ENCODE measurements around the gene GRAMD1C.

GRAMD1C gene

DNA sequence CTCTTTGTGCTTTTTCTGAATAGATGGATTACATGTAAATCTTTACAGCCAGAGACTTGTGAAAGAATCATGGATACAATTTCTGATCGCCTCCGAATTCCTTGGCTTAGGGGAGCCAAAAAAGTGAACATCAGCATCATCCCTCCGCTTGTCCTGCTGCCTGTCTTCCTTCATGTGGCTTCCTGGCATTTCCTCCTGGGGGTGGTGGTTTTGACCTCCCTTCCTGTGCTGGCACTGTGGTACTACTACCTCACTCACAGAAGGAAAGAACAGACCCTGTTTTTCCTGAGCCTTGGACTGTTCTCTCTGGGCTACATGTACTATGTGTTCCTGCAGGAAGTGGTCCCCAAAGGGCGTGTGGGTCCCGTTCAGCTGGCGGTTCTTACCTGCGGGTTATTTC lies 115.1 kb downstream of the GRAMD1C start:
- TF ChIP-seq FOXM1 (IDR thresholded peaks at IDR 0.05; ENCODE audit: borderline replicate concordance, low read depth) (no peak), YY1 (IDR thresholded peaks at IDR 0.05; ENCODE audit: low read depth) (no peak), TAF1 (IDR thresholded peaks at IDR 0.05; ENCODE audit: low read depth) (no peak), EGR1 (IDR thresholded peaks at IDR 0.05) (no peak), CREB1 (IDR thresholded peaks at IDR 0.05; ENCODE audit: low read depth) (no peak), RAD21 (IDR thresholded peaks at IDR 0.05; ENCODE audit: low read depth) (no peak), NFIC (IDR thresholded peaks at IDR 0.05) (no peak), ZBTB7A (IDR thresholded peaks at IDR 0.05; ENCODE audit: low read depth) (no peak), TCF12 (IDR thresholded peaks at IDR 0.05; ENCODE audit: low read depth) (no peak), CEBPB (IDR thresholded peaks at IDR 0.05) (no peak), EP300 (IDR thresholded peaks at IDR 0.05; ENCODE audit: borderline replicate concordance) (no peak), TEAD4 (IDR thresholded peaks at IDR 0.05) (no peak)
- TF ChIP-seq, protein P1, sequence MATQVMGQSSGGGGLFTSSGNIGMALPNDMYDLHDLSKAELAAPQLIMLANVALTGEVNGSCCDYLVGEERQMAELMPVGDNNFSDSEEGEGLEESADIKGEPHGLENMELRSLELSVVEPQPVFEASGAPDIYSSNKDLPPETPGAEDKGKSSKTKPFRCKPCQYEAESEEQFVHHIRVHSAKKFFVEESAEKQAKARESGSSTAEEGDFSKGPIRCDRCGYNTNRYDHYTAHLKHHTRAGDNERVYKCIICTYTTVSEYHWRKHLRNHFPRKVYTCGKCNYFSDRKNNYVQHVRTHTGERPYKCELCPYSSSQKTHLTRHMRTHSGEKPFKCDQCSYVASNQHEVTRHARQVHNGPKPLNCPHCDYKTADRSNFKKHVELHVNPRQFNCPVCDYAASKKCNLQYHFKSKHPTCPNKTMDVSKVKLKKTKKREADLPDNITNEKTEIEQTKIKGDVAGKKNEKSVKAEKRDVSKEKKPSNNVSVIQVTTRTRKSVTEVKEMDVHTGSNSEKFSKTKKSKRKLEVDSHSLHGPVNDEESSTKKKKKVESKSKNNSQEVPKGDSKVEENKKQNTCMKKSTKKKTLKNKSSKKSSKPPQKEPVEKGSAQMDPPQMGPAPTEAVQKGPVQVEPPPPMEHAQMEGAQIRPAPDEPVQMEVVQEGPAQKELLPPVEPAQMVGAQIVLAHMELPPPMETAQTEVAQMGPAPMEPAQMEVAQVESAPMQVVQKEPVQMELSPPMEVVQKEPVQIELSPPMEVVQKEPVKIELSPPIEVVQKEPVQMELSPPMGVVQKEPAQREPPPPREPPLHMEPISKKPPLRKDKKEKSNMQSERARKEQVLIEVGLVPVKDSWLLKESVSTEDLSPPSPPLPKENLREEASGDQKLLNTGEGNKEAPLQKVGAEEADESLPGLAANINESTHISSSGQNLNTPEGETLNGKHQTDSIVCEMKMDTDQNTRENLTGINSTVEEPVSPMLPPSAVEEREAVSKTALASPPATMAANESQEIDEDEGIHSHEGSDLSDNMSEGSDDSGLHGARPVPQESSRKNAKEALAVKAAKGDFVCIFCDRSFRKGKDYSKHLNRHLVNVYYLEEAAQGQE (IDR thresholded peaks at IDR 0.05; ENCODE audit: low read depth) = no peak
- TF ChIP-seq, protein P2, sequence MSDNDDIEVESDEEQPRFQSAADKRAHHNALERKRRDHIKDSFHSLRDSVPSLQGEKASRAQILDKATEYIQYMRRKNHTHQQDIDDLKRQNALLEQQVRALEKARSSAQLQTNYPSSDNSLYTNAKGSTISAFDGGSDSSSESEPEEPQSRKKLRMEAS (IDR thresholded peaks at IDR 0.05) = no peak
- TF ChIP-seq, protein P3, sequence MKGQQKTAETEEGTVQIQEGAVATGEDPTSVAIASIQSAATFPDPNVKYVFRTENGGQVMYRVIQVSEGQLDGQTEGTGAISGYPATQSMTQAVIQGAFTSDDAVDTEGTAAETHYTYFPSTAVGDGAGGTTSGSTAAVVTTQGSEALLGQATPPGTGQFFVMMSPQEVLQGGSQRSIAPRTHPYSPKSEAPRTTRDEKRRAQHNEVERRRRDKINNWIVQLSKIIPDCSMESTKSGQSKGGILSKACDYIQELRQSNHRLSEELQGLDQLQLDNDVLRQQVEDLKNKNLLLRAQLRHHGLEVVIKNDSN (IDR thresholded peaks at IDR 0.05) = no peak

DNA sequence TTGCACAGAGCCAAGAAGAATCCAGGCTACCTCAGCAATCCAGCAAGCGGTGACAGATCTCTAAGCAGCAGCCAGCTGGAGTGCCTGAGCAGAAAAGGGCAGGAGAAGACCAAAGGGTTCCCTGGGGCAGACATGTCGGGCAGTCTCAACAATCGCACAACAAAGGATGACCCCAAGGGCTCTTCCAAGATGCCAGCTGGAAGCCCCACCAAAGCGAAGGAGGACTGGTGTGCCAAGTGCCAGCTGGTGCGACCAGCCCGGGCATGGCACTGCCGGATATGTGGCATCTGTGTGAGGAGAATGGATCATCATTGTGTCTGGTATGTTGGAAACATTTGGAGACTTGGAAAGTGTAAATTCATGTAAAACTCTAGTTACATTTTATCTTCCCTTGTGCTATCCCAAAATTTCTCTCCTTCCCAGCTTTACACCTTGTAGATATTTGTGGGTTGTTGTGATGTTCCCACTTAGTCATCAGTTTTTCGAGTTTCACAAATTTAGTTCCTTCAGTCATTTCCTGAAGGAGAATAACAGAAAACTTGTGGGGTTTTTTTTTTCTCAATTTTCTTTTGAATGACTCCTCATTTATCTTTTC lies 115.6 kb downstream of the GRAMD1C start:
- TF ChIP-seq, protein P3 (IDR thresholded peaks at IDR 0.05) = no peak
- TF ChIP-seq EGR1 (IDR thresholded peaks at IDR 0.05) = no peak
- TF ChIP-seq NFIC (IDR thresholded peaks at IDR 0.05) = no peak
- TF ChIP-seq ZBTB7A (IDR thresholded peaks at IDR 0.05; ENCODE audit: low read depth) = no peak
- no peak for TF ChIP-seq RAD21 (IDR thresholded peaks at IDR 0.05; ENCODE audit: low read depth)
- TF ChIP-seq FOXM1 (IDR thresholded peaks at IDR 0.05; ENCODE audit: borderline replicate concordance, low read depth) = no peak
- no peak for TF ChIP-seq YY1 (IDR thresholded peaks at IDR 0.05; ENCODE audit: low read depth)
- no peak for TF ChIP-seq TEAD4 (IDR thresholded peaks at IDR 0.05)
- no peak for TF ChIP-seq TAF1 (IDR thresholded peaks at IDR 0.05; ENCODE audit: low read depth)
- TF ChIP-seq, protein P1 (IDR thresholded peaks at IDR 0.05; ENCODE audit: low read depth) = no peak

DNA sequence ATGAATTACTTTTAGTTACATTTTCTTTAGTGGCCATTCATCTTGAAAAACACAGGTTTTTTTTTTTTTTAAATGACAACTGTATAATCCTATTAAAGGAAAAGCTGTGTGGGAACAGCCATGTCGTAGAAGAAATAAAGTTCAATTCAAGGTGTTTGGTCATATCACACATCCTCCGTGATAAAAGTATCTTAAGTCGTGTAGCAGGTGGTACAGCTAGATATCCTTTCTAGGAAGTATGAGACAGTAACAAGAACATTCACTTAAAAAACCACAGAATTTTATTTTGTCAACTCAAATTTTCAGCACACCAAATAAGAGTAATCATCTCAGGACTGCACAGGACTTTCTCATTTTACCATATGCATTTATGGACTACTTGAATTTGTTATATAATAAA lies 125.3 kb downstream of the GRAMD1C start:
- no peak for TF ChIP-seq EP300 (IDR thresholded peaks at IDR 0.05; ENCODE audit: borderline replicate concordance)
- TF ChIP-seq CEBPB (IDR thresholded peaks at IDR 0.05) = no peak
- no peak for TF ChIP-seq YY1 (IDR thresholded peaks at IDR 0.05; ENCODE audit: low read depth)
- no peak for TF ChIP-seq ZBTB7A (IDR thresholded peaks at IDR 0.05; ENCODE audit: low read depth)
- TF ChIP-seq RAD21 (IDR thresholded peaks at IDR 0.05; ENCODE audit: low read depth) = no peak
- TF ChIP-seq TCF12 (IDR thresholded peaks at IDR 0.05; ENCODE audit: low read depth) = no peak
- no peak for TF ChIP-seq FOXM1 (IDR thresholded peaks at IDR 0.05; ENCODE audit: borderline replicate concordance, low read depth)
- TF ChIP-seq TEAD4 (IDR thresholded peaks at IDR 0.05) = no peak
- no peak for TF ChIP-seq TAF1 (IDR thresholded peaks at IDR 0.05; ENCODE audit: low read depth)
- TF ChIP-seq, protein P3 (IDR thresholded peaks at IDR 0.05) = no peak
- no peak for TF ChIP-seq NFIC (IDR thresholded peaks at IDR 0.05)
- no peak for TF ChIP-seq CREB1 (IDR thresholded peaks at IDR 0.05; ENCODE audit: low read depth)
- no peak for TF ChIP-seq EGR1 (IDR thresholded peaks at IDR 0.05)

DNA sequence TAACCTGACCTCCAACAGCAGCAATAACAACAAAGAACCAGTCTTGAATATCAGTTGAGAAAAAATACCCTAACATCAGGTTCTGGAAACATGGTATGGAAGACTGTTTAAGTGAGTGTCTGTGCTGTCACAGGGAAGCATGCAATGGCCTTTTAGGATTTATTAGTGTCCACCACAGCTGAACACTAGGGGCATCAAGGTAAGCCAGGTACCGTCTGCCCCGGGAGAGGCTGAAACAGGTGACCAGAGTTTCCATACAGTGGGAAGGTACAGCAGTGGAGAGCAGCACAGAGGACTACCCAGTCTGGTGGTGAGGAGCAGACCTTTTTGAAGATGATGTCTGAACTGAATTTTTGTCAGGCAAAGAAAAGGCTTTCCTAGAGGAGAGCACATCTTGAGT lies 127.6 kb downstream of the GRAMD1C start:
- TF ChIP-seq, protein P1 (IDR thresholded peaks at IDR 0.05; ENCODE audit: low read depth) = no peak
- TF ChIP-seq NFIC (IDR thresholded peaks at IDR 0.05) (no peak), TCF12 (IDR thresholded peaks at IDR 0.05; ENCODE audit: low read depth) (no peak), FOXM1 (IDR thresholded peaks at IDR 0.05; ENCODE audit: borderline replicate concordance, low read depth) (no peak), CREB1 (IDR thresholded peaks at IDR 0.05; ENCODE audit: low read depth) (no peak), EP300 (IDR thresholded peaks at IDR 0.05; ENCODE audit: borderline replicate concordance) (no peak), TAF1 (IDR thresholded peaks at IDR 0.05; ENCODE audit: low read depth) (no peak), ZBTB7A (IDR thresholded peaks at IDR 0.05; ENCODE audit: low read depth) (no peak), TEAD4 (IDR thresholded peaks at IDR 0.05) (no peak), CEBPB (IDR thresholded peaks at IDR 0.05) (no peak), YY1 (IDR thresholded peaks at IDR 0.05; ENCODE audit: low read depth) (no peak), EGR1 (IDR thresholded peaks at IDR 0.05) (no peak)
- TF ChIP-seq, protein P3 (IDR thresholded peaks at IDR 0.05) = no peak
- TF ChIP-seq, protein P2 (IDR thresholded peaks at IDR 0.05) = no peak

Measured in Ishikawa (cell line).